Midbrain (tissue), 1 donor: ENCODE measurements around the gene FBXL20.
"Not testable (repeated sequence)": the region's sequence is repeated elsewhere in the genome, so short reads cannot be mapped to it uniquely, and the experiment has no call there.

Experiments used
- DNase-seq: peaks from one replicate; lab custom pipeline; 2025; lab: John Stamatoyannopoulos, UW

Gene FBXL20

DNA sequence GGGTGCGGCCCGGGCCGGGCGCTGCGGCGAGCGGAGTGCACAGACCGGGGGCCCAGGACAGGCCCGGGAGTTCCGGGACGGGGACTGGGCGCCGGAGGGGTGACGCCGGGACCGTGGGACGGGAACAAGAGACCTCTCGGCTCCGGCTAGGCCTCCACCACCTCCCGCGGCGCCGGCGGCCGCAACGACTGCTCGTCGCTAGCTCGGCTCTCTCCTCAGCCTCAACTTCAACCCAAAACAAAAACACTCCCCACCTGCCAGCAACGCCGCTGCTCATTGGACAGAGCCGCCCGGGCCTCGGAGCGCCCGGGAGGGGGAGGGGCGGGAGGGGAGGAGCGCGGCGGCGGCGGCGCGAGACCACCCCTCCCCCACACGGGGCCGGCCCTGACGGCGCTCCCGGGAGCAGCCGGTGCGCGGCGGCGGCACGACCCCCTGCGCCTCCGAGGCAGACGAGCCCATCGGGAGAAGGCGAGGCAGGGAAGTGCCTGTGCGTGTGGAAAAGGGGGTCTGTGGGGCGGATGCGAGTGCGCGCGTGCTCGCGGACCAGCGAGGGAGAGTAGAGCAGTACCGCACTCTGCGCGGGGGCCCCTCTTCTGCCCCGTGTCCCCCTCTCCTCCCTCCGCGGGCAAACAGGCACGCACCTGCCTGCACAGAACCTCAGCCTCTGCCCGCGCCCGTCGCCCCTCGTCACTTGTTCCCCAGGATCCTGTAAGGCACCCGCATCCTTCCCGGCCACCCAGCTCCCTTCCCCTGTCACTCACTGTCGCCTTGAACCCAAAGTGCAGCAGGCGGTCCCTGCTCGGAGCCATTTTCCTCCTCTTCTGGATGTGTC, at the start of gene FBXL20:
Gene FBXL20, minus strand, starts transcription at position 215 of the 832 bp plus-strand sequence. CDS start 224 bp downstream, outside the sequence.
- DNase-seq = peak; percentile 92

- DNase-seq = peak; percentile 90
Measured at GRCh38 chr17:39450847-39451581, 49.6 kb upstream of the FBXL20 start, which contains the start of gene MED1. MED1 (minus strand) TSS chr17:39451263; CDS start chr17:39451062, 201 bp downstream.

DNA sequence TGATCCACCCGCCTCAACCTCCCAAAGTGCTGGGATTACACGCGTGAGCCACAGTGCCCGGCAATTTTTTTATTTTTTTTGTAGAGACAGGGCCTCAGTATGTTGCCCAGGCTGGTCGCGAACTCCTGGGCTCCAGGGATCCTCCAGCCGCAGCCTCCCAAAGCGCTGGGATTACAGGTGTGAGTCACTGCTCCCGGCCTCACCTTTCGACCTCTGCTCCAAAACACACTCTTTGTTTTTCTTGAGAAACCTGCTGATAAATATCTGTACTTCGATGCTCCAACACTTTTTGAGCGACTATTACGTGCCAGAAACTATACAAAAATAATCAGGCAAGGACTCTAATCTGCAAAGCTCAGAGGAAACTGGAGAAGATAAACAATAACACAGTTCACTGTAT, 48.6 kb upstream of the FBXL20 start:
- no peak for DNase-seq

- DNase-seq = no peak
Measured at GRCh38 chr17:39447561-39447960, 46.1 kb upstream of the FBXL20 start.

GRCh38 chr17:39443326-39443725, 41.9 kb upstream of the FBXL20 start:
- no peak for DNase-seq

DNA sequence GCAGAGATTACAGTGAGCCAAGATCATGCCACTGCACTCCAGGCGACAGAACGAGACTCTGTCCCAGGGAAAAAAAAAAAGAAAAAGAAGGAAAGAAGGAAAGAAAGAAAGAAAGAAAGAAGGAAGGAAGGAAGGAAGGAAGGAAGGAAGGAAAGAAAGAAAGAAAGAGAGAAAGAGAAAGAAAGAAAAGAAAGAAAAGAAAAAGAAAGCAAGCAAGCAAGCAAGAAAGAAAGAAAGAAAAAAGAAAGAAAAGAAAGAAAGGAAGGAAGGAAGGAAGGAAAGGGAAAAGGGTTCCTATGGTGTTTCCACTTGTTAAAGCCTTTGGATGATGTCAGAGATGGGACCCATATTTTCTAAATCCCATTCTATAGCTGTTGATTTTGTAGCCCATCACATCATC, 38.4 kb upstream of the FBXL20 start:
- DNase-seq = not testable (repeated sequence)

- no peak for DNase-seq
Measured at GRCh38 chr17:39429600-39429999, 28.2 kb upstream of the FBXL20 start.

GRCh38 chr17:39416141-39416540, 14.7 kb upstream of the FBXL20 start:
- no peak for DNase-seq

- DNase-seq = no peak
Measured at GRCh38 chr17:39410279-39410678, 8.9 kb upstream of the FBXL20 start.

DNA sequence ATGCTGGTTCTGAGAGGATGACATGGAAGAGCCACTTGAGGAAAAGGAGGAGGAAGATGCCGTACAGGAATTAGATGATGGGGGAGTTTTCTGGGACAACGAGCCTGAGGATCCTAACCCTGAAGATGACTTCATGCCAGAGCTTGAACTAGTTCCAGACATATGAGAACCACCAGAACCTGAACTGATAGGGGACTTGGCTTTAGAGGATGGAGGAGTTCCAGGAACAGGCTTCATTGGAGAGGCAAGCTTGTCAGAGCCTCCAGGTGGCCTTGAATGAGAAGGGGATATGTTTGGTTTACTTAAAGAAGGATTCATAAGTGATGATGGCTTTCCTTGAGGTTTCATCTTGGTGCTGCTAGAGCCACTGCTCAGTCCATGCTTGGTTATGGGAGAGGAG, 6.9 kb upstream of the FBXL20 start:
- DNase-seq = no peak

DNA sequence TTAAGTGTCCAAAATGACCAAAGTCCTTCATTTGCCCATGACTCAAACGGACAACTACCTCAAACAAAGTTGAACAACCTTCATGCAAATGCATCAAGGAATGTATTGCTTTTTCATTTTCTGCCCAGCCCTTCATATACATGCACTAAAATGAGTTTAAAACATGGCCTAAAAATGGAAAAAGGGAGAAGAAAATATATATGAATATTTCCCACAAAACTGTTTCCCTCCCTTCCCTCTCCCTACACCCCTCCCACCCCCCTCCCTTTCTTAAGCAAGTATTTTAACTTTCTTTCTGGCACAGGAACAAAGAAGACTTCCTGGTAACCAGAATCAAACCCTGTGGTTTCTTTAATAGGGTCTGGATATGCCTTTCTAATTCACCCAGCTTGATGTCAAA, 5.5 kb upstream of the FBXL20 start:
- DNase-seq = no peak

- no peak for DNase-seq
Measured at GRCh38 chr17:39405436-39405835, 4.0 kb upstream of the FBXL20 start.

DNA sequence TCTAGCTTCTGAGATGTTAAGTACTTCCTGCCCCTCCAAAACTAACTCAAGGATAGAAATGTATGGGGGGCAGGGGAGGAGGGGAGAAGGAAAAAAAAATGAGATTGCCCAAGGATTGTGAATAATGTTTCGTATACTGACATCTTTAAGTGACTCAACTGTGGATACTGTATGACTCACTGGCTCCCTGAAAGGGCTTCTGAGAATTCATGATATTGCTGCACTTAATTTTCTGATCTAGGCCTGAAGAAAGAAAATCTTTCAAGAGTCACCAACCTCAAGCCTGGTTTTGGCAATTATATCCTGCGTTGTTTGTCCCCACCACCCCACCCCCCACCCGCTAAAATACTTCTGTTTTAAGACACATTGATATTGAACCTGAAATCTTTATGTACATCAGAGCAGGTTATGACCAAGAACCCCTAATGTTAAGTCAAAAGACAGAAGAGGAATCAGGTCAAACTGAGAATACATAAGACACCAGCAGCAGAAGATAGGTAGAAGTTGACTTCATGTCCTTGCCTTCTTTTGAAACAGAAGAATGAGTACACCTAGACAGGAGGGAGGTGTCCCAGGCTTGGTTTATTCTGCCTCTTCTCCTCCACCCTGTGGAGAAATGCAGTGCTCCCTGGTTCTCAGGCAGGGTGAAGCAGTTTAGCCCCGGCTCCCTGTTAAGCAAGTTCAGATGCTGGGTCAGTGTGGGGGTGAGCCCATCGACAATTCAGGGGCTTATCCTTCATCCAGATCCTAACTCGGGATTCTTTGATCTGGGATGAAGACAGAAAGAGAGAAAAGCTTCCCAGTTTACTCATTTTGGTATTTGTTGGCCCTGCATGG, 3.3 kb upstream of the FBXL20 start:
- no peak for DNase-seq

GRCh38 chr17:39402890-39403605, 1.6 kb upstream of the FBXL20 start:
- DNase-seq = no peak

DNA sequence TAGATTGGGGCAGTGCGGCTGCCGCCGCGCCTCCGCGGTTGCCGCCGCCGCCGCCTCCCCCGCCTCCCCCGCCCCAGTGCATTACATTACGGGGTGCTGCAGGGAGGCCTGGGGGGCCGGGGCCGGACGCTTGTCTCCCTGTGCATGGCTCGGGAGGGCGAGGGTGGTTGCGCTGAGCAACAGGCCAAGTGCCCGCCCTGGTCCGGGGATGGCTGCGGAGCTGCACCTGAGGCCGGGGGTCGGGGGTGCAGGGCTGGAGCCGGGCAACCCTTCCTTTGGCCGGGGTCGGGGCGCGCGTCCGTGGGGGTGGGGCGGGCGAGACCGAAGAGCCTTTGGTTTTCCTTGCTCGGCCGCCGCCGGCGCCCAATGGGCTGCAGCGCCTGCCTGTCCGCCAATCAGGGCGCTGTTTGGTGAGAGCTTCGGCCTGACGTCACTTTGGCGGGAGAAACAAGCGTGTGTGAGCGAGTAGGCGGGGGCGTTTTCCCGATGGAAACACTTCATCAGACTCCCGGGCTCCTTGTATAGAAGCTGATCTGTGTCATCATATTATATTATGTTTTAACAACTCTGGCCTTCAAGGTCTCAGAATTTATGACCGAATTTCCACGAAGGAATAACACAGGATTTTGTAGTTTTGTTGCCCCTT, 941 bp upstream of the FBXL20 start:
- peak; percentile 95 for DNase-seq

DNA sequence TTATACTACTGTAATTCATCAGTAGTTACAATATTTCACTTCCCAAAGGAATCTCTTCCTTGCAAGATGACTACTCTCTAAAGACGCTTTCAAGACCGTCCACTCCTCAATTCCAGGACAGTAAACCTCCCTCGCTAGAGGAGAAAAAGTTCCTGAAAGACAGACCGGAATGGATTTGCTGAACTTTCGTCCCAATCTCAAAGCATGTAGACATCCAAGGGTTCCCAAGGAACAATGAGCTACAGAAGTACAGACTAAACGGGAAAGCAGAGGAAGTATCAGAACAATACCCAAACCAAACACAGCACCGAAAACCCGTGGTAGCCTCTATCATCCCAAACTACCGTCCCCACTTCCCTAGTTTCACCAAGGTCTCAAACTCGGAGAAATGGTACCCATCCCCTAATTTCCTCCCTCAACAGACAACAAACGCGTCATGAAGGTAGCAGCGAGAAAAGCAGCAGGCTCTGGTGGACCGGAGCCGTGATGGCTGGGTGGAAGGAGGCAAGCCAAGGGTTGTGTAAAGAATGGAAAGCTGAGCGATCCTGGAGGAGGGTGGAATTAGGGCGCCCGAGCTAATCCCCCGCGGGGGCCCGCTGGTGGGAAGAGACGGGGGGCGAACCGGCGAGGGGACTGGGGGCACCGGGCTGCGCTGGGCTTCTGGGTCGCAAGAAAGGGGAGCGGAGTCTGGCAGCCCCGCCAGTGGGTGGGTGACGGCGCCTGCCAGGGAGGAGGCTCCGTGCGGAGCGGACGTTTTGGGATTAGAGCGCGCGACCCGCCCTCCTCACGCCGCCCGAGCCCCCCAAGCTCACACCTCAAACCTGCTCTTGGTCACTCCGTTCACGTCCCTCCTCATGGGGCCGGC, 647 bp downstream of the FBXL20 start:
- DNase-seq = no peak

GRCh38 chr17:39399791-39400190, 1.6 kb downstream of the FBXL20 start:
- DNase-seq = no peak

GRCh38 chr17:39393736-39394135, 7.7 kb downstream of the FBXL20 start:
- DNase-seq = no peak

DNA sequence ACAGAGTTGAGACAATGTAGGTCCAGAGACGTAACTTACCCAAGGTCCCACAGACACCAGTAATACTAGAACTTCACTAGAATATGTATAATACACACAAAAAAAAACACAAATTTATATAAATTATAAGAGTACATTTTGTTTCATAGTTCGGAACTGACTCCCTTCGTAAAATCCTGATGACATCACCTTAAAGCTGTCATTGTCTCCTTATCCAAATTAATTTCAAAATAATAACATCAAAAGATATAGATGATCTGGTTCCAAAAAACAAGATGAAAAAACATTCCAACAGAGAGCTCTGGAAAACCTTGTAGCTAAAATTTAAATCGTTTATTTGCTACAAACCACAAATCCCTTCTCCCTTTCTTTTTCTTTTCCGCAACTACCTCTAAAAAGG, 10.0 kb downstream of the FBXL20 start:
- no peak for DNase-seq

GRCh38 chr17:39385040-39385439, 16.4 kb downstream of the FBXL20 start:
- no peak for DNase-seq
